Measurements from ENCODE around the gene KYAT1. TPM values are rescaled to one million over a fixed set of nuclear protein-coding genes. Genes with fewer than 3 reads are reported as not detected.

KYAT1 gene
- total and polyA plus RNA-seq, 2 of the 8 experiments (the other 6 are each of a cell fraction or from before 2014, with no cell fraction given), result 30.4 to 42.2 TPM

DNA sequence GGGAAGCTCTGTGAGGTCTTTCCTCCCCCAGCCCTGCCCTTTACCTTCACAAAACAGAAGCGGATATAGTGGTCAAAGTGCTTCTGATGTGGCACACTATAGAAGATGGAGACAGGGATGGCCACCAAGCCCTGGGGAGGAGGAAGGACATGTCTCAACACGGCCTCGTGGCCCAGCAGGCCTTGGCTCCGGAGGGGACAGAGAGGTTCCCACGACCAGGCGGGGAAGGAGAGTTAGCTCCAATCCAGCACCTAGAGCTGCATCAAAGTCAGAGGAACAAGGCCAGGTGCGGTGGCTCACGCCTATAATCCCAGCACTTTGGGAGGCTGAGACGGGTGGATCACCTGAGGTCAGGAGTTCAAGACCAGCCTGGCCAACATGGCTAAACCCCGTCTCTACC, 48.1 kb downstream of the KYAT1 start:
- H3K23ac ChIP-seq (ENCODE audit: insufficient read length), result no peak overlapping the region
- no peak overlapping the region for H3K14ac ChIP-seq (ENCODE audit: insufficient read length)
- no peaks in the 10 kb centered on the region for H3K27me3 ChIP-seq (replicated peaks in 1 of 4; ENCODE audit: control insufficient read depth in 3 of 4, extremely low read depth in 1 of 4, insufficient read depth in 3 of 4, low read length in 3 of 4)
- H2BK12ac ChIP-seq (ENCODE audit: low read depth, low read length), result no peak overlapping the region
- H2BK120ac ChIP-seq (replicated peaks; ENCODE audit: low read depth, low read length), result no peak overlapping the region
- no peak for FAIRE-seq
- H3K36me3 ChIP-seq (ENCODE audit: control insufficient read depth in 2 of 4, insufficient read depth in 4 of 4, low read length in 3 of 4), result peaks cover 0 to 10% (median 4%) of the 10 kb centered on the region in 4 experiments; a peak in 5 of 8 replicates
- no peak overlapping the region; the same call in 1 of the 2 replicates for H2BK5ac ChIP-seq (ENCODE audit: low read depth, low read length)
- ChIA-PET CTCF (ENCODE audit: partially characterized antibody) (no interaction called here), POLR2A (ENCODE audit: partially characterized antibody) (no interaction called here)
- H4K20me1 ChIP-seq (replicated peaks in 1 of 2; ENCODE audit: control insufficient read depth in 1 of 2, insufficient read depth in 2 of 2, low read length in 2 of 2), result peaks cover 0 to 4% of the 10 kb centered on the region in 2 experiments
- DNase-seq (ENCODE audit: low read depth in 1 of 2, low spot score in 2 of 2), result no peak
- no peak overlapping the region for H3K9ac ChIP-seq (replicated peaks in 1 of 4; ENCODE audit: extremely low read depth in 1 of 4, low read depth in 3 of 4, low read length in 3 of 4)
- H3K4me1 ChIP-seq (replicated peaks in 1 of 4; ENCODE audit: control insufficient read depth in 3 of 4, insufficient read depth in 4 of 4, low read length in 3 of 4), result no peaks in the 10 kb centered on the region; a peak in 1 of 7 replicates
- H2AK5ac ChIP-seq (ENCODE audit: low read depth, low read length), result no peak overlapping the region
- no peak overlapping the region for H2AFZ ChIP-seq (ENCODE audit: low read length)
- H3K9me3 ChIP-seq (ENCODE audit: insufficient read depth in 2 of 2, low read depth in 1 of 2, low read length in 1 of 2), result no peaks in the 10 kb centered on the region
- H3K79me2 ChIP-seq (ENCODE audit: control insufficient read depth in 1 of 2, insufficient read depth in 2 of 2, low read length in 2 of 2), result peaks cover 0 to 5% of the 10 kb centered on the region in 2 experiments; a peak in 1 of 4 replicates
- no peak overlapping the region for H4K5ac ChIP-seq (ENCODE audit: insufficient read length, low read depth, low read length)
- no peak overlapping the region for H3K27ac ChIP-seq (ENCODE audit: low read depth, low read length)
- H3K79me1 ChIP-seq (ENCODE audit: low read depth, low read length), result no peaks in the 10 kb centered on the region
- H3K18ac ChIP-seq (ENCODE audit: extremely low read depth, low read length), result no peak overlapping the region
- H3K4me3 ChIP-seq (ENCODE audit: extremely low read depth in 1 of 4, insufficient read depth in 2 of 4, low read depth in 3 of 4, low read length in 4 of 4), result no peak overlapping the region
- H2BK15ac ChIP-seq (ENCODE audit: low read length), result no peak overlapping the region
- H2BK20ac ChIP-seq (ENCODE audit: low read length), result no peak overlapping the region
- no peak overlapping the region for H3K4ac ChIP-seq (replicated peaks; ENCODE audit: insufficient read length, low read depth, low read length)
- H3K56ac ChIP-seq (replicated peaks; ENCODE audit: insufficient read length, low read depth, low read length), result no peak overlapping the region
- H3K23me2 ChIP-seq (ENCODE audit: low read depth, low read length), result peaks cover 4% of the 10 kb centered on the region; the same call in 1 of the 2 replicates
- no peak overlapping the region for H4K91ac ChIP-seq (replicated peaks; ENCODE audit: insufficient read length, low read length)
- WGBS, 2 experiments (ENCODE audit: extremely low coverage in 1 of 2, insufficient coverage in 1 of 2, insufficient read length in 1 of 2, insufficient replicate concordance in 2 of 2, low coverage in 1 of 2, low lambda C conversion rate in 2 of 2, missing lambda C conversion rate in 1 of 2), result 86% methylated on average over 8 of the region's 10 CpGs; no CpG with 5 or more reads in 1 of the 2 experiments
- H3K4me2 ChIP-seq (ENCODE audit: insufficient read depth in 1 of 2, low read depth in 2 of 2, low read length in 2 of 2), result no peak overlapping the region
- H4K8ac ChIP-seq (ENCODE audit: extremely low read depth, insufficient read depth, low read length), result no peak overlapping the region
- no peak for TF ChIP-seq KDM4A (IDR thresholded peaks at IDR 0.05; ENCODE audit: low read depth, low read length, severe bottlenecking)
- TF ChIP-seq, protein P1, sequence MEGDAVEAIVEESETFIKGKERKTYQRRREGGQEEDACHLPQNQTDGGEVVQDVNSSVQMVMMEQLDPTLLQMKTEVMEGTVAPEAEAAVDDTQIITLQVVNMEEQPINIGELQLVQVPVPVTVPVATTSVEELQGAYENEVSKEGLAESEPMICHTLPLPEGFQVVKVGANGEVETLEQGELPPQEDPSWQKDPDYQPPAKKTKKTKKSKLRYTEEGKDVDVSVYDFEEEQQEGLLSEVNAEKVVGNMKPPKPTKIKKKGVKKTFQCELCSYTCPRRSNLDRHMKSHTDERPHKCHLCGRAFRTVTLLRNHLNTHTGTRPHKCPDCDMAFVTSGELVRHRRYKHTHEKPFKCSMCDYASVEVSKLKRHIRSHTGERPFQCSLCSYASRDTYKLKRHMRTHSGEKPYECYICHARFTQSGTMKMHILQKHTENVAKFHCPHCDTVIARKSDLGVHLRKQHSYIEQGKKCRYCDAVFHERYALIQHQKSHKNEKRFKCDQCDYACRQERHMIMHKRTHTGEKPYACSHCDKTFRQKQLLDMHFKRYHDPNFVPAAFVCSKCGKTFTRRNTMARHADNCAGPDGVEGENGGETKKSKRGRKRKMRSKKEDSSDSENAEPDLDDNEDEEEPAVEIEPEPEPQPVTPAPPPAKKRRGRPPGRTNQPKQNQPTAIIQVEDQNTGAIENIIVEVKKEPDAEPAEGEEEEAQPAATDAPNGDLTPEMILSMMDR (IDR thresholded peaks at IDR 0.05; ENCODE audit: control extremely low read depth in 1 of 3, insufficient read depth in 1 of 3, low read depth in 1 of 3, low read length in 3 of 3), result no peak
- TF ChIP-seq SIX5 (IDR thresholded peaks at IDR 0.05; ENCODE audit: low read depth, low read length), result no peak
- TF ChIP-seq BRCA1 (IDR thresholded peaks at IDR 0.05; ENCODE audit: low read depth, low read length), result no peak
- TF ChIP-seq HDAC2 (IDR thresholded peaks at IDR 0.05; ENCODE audit: borderline replicate concordance in 1 of 2, low read depth in 2 of 2, low read length in 2 of 2), result no peak
- no peak for TF ChIP-seq CEBPB (IDR thresholded peaks at IDR 0.05; ENCODE audit: low read depth, low read length)

Data from H1 (cell line).